Stimulated activated CD4-positive, alpha-beta T cell treated with anti-CD3 and anti-CD28 coated beads, TNF-alpha, amount 100 ng/mL, for 48 hours (primary cell): ENCODE measurements around the gene TRAPPC3.
A peak's percentile ranks its signal among the peaks of the same experiment; 100 is the strongest.

ENCODE experiments used
- DNase-seq, 3 donors: peaks; one replicate each; pipeline ENCODE4 v3.0.0-alpha.2; 2020; ENCODE audit warnings: low read depth in 3 of 3

Gene TRAPPC3

DNA sequence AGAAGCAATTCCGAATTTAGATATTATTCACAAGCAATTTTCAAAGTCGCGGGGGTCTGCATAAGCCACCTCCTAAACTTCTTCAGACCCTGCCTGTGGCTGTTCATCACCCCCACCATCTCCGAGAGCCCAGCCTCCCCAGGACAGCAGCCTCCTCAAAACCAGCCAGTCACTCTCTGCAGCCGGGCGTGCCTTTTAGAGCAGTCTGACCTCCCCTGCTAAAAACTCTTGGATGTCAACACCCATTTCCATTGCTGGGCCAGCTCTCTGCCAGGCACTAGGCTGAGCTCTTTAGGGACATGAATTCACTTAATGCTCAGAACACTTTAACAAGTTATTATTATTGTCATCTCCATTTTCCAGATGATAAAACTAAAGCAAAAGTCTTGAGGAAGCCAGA is 48.9 kb downstream of the TRAPPC3 start:
- DNase-seq = no peak

DNA sequence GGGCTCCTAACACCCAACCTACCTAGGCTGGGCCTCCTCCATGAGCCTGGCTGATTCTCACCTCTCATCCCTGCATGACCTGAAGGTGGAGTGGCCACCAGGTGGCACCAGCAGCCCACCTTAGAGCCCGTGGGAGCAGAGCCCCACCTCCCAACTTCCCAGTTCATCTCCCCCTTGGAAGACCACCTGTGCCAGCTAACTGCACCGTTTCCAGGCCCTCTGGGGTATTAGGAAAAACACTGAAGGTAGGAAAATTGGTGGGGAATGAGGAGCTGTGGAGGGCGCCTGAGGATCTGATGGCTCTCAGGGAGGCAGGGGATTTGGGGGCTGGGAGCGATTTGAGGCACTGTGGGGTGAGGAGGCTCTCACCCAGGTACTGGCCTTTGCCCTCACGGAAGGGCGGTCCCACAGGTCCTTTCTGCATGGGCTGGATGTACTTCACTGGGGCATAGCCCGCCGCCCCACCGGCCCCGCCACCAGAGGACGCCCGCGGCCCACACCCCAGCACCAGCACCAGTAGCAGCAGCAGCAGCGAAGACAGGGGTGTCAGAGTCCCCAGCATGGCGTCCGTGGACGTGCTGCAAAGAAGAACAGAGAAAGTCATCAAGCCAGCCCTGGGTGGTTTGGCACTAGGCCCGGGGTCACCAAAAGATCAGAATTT is 49.5 kb downstream of the TRAPPC3 start:
- DNase-seq = peak; percentile 51 to 80 (median 60)

DNA sequence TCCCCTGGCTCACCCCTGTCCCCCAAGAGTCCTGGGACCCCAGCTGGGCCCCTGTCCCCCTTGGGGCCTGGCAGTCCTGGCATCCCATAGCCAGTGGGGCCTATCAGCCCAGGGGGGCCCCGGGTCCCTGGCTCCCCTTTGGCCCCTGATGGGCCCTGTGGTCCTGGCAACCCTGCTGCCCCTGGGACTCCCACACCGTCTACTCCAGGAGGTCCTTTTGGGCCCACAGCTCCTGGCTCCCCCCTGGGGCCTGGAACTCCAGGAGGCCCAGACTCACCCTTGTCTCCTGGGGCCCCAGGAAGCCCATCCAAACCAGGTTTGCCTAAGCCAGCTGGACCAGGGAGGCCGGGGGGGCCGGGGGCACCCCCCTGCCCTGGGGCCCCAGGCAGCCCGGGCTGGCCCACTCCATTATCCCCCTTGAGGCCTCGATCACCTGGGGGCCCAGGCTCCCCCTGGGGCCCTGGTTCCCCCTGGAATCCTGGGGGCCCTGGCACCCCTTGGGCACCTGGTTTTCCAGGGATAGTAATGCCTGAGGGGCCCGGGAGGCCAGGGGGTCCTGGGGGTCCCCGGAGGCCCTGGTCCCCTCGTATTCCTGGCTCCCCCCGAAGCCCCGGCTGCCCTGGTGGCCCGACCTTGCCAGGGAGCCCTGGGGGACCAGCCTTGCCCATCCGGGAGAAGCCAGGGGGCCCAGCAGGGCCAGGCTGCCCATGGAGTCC is 50.5 kb downstream of the TRAPPC3 start:
- DNase-seq = no peak

DNA sequence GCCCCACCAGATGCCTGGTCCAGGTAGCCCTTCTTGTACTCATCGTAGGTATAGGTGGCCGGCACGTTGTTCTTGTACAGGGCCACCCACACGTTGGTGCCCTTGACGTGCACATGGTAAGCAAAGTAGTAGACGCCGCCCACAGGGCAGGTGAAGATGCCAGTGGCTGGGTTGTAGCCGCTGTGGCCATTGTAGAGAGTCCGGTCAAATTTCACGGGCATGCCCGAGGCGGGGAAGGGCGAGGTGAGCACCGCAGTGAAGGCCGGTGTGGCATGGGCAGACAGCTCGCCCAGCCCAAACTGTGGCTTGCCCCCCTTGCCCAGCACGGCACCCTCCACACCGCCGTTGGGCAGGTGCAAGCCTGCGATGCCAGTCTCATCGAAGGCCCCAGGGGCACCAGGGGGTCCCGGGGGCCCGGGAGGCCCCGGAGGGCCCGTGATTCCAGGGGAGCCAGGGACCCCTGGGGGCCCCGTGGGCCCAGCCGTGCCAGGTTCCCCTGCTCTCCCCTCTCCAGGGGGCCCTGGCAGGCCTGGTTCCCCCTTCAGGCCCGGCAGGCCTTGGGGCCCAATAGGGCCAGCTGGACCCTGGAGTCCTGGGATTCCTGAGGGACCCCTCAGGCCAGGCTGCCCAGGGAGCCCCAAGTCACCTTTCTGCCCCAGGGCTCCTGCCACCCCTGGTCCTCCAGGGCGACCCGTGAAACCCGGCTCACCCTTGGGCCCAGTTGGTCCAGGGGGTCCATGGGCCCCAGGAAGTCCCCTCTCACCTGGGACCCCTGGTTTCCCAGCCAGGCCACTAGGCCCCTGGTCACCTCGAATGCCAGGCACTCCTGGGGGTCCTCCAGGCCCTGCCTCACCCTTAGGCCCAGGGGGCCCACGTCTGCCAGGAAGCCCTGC is 51.3 kb downstream of the TRAPPC3 start:
- DNase-seq = no peak

DNA sequence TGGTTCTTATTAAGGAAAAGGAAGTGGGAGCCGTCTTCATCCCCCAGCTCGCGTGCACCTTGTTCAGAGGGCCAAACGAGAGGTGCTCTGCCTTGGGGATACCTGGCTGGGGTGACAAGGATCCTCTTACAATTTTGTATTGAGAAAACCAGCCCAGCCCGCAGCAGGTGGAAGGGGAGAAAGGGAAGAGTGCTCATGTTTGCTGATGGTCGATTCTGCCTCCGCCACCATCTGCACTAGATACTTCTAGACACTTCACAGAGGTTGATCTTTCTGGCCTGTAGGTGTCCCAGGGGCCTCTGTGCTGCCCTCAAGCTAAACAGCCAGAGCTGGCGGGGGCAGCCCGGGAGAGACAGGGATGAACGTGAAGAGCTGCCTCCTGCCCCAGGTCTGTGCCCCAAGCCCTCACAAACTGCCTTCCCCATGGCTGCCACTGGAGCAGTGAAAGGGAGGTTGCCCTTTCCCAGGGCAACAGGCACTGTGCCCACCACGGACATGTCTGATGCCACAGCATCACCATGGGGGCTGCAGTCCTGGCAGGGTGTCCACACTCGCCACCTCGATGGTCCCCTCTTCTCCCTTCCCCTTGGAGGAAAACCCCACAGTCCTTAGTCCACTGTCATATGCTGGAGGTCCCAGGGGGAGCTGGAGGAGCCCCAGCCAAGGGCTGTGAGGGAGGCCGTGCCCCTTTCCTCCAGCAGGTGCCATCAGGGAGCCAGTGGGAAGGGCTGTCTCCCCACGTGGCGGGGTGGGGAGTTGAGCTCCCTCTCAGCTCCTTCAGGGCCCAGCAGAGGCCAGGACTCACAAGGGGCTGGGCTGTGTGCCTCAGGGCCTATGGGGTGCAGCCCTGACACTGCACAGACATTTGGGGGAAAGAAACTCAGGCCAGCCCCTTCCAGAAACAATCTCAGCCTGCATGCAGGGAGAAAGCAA is 52.5 kb downstream of the TRAPPC3 start:
- no peak for DNase-seq

DNA sequence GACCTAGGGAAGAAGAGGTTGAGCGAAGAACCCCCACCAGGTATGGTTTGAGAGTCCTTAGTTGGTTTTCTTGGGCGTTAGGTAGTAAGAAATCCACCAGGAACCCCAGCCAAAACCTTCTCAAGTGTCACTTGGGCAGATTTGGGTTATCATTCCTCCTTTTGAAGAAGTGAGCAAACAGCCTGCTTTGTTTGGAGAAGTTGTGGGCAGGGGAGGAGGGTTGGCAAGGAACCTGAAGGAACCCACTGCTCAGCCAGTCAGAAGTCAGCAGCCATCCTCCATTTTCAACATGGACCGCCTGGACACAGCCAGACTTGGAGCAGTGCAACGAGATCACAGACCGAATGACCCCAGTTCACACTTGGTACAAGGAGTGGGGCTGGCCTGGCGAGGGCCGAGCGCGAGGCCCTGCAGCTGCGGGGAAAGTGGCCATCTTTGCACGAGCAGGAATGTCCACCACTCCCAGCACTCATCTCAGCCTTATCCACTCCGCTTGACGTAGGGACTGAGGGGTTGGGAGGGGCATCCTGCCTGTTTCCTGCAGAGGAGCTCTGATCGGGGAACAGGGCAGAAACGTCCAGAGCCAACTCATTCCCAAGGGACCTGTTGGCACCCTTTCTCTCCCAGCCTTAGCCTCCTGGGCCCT is 53.4 kb downstream of the TRAPPC3 start:
- DNase-seq = no peak

DNA sequence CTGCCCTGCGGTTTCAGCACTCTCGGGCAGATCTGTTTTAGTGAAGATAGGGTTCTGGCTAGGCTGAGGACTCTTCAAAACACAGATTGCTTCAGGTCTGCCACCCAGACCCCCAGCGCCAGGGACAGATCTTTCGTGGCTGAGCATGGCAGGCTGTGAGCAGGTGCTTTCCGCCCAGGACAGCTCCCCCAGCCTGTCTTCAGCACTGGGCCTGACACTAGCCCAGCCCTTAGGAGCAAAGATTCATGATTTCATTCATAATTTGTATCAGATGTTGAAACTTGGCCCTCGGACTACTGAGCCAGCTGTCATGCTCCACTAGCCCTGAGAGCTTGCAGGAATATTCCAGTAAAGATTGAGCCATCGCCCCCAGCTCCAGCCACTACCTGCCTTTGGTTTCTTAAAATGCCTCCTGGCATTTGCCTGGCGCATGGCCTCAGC is 54.6 kb downstream of the TRAPPC3 start:
- DNase-seq = no peak

DNA sequence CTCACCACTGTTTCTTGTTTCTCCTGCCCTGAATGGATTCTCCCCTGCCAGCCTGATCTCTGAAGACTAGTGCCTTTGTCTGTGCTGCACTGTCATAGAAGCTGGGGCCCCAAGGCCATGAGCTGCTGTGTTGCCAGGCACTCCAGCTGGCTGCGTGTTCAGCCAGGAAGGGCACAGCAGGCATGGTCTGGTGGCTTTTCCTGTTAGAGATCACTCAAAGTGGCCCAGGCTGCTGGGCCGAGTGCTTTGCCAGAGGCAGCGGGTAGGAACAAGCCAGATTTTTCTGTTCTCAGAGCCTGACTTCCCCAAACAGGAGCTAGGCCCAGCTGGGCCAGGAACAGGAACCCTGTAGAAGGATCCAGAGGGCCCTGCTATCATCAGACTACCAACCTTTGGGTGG is 55.4 kb downstream of the TRAPPC3 start:
- DNase-seq = no peak

DNA sequence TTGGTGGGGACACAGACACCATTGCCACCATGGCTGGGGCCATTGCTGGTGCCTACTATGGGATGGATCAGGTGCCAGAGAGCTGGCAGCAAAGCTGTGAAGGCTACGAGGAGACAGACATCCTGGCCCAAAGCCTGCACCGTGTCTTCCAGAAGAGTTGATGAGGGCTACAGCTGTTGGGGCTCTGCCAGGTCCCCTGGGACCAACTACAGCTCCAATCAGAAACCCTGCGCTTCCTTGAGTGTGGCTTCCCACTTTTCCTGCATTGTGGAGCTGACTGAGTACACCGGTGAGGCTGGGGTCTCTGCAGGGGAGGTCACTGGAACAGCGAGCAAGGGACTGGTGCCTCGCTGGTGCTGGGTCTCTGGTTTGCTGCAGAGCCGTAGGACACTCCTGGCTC is 56.1 kb downstream of the TRAPPC3 start:
- DNase-seq = no peak

DNA sequence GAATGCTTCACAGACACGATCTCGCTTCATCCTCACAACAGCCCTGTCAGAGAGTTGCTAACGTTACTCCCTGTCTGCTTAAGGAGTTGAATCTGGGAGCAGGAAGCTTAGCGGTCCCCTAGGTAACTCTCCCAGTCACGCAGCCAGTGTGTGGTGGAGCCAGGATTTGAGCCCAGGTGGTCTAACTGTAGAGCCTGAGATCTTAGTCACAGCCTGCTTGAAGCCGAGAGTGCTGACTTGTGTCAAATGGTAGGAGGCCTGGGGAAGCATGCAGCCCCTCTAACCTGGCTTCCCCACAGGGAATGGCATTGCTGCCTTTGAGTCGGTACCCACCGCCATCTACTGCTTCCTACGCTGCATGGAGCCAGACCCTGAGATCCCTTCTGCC is 56.5 kb downstream of the TRAPPC3 start:
- no peak for DNase-seq

DNA sequence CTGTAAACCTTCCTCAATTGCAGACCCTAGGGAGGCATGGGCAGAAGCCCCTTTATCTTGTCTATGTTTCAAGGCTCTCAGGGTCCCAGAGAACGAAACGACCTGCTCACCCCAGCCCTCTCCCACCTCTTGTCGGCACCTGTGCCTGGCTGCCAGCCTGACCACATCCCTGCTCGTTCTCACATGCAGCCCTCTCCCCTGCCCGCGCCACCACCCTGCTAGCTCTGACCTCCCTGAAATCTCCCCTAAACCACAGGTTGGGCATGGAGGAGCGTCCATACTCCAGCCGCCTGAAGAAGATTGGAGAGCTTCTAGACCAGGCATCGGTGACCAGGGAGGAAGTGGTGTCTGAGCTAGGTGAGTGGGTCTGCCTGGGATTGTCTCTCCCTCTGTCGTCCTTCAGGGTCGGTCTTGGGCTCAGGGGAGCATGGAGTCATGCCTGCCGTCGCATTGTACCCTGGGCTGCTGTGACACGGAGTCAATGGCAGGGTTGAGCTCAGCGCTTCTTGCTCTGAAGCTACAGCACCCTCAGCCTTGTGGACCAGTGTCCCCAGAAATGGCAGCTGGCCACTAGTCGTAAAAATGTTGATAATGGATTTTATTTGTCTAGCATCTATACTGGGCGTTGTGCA is 57.0 kb downstream of the TRAPPC3 start:
- DNase-seq = no peak

DNA sequence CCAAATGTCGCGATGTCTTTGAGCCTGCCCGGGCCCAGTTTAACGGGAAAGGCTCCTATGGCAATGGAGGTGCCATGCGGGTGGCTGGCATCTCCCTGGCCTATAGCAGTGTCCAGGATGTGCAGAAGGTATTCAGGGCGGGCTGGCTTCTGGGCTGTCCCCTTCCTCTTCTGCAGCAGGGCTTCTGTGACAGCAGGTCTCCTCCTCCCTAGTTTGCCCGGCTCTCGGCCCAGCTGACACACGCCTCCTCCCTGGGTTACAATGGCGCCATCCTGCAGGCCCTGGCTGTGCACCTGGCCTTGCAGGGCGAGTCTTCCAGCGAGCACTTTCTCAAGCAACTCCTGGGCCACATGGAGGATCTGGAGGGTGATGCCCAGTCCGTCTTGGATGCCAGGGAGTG is 57.6 kb downstream of the TRAPPC3 start:
- no peak for DNase-seq

DNA sequence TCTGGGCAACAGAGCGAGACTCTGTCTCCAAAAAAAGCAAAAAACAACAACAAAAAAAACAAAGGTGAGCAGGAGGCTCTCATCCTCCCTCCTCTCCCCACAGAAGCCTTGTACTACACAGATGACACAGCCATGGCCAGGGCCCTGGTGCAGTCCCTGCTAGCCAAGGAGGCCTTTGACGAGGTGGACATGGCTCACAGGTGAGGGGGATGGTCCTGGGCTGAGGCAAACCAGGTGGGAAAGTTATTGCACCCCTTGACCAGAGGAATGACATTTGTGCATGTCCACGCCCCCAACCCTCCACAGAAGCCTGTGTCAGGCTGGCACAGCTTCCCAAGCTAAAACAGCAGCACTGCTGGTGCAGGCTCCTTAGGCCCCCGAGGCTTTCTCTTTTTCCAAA is 58.1 kb downstream of the TRAPPC3 start:
- DNase-seq = no peak

DNA sequence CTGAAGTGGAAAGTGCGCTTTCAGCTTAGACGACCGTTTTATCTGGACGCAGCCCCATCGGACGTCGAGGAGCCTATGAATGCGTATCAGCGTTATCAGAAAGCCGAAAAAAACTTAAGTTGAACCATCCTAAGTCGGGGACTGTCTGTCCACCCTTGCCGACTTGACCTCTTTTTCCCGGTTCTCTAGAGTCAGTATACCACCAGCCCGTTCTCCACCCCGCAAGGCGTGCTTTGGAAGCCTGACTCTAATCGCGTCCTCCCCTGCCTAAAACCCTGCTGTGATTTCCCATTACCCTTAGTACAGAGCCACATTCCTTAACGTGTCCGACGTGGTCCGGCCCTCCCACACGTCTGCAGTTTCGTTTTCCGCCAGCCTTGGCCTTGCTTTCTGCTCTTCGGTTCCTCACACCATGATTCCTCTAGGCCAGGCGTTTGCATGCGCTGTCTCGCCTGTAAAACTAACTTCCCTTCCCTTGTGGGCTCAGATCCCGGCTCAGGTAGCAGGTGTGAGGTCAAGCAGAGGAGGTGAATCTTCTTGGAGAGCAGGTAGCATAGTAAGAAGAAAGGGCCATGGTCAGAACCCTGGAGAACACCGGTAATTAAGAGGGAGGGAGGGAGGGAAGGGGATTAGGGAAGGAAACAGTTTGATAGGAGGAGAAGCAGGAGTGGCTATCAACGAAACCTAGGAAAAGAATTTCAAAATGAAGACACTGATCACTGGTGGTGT is 59.7 kb downstream of the TRAPPC3 start:
- DNase-seq = no peak

DNA sequence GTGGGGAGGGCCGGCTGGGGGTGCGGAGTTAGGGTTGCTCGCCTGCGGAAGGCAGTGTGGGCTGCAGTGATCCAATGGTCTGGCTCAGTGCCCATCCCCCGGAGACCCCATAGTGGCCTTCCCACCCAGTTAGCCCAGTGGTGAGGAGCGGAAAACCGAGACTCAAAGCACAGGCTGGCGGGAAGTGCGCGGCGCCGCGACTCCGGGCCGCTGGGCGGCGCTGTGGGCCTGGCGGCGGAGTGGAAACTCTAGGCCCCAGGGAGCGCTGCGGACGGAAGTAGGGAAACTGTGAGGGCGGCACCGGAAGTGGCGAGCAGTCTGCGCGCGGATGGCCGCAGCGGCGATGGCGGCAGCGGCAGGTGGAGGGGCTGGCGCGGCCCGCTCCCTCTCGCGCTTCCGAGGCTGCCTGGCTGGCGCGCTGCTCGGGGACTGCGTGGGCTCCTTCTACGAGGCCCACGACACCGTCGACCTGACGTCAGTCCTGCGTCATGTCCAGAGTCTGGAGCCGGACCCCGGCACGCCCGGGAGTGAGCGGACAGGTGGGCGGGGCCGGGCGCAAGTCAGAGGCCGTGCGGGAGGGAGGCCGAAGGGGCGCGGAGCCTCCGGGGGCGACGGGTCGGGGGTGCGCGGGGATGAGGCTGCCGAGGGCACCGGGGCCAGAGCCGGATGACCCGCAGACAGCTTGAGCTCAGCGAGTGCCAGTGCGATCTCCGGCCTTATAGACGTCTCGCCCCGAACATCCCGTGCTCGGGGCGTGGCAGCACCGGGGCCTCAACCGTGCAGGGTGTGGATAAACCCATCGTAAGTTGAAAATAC is 60.5 kb downstream of the TRAPPC3 start, which contains the start of gene ADPRS:
ADPRS (plus strand) TSS at position 316 of the 816 bp plus-strand sequence; CDS start at position 329, 13 bp downstream.
- DNase-seq = peak; percentile 85 to 88 (median 85)

DNA sequence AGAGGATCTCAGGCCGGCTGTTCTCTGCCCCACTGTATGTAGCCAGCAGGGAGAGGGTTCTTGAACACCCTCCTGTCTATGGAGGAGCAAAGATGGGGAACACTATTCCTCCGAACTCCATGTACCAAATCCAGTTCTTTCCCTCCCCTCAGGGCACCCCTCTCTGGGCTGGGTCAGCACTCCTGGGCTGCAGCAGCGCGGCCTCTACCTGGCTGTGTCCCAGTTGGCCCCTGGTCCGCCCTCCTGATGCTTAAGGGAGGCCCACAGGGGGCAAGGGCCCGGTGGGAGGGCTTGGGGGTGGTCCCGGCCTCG is 61.1 kb downstream of the TRAPPC3 start:
- no peak for DNase-seq

DNA sequence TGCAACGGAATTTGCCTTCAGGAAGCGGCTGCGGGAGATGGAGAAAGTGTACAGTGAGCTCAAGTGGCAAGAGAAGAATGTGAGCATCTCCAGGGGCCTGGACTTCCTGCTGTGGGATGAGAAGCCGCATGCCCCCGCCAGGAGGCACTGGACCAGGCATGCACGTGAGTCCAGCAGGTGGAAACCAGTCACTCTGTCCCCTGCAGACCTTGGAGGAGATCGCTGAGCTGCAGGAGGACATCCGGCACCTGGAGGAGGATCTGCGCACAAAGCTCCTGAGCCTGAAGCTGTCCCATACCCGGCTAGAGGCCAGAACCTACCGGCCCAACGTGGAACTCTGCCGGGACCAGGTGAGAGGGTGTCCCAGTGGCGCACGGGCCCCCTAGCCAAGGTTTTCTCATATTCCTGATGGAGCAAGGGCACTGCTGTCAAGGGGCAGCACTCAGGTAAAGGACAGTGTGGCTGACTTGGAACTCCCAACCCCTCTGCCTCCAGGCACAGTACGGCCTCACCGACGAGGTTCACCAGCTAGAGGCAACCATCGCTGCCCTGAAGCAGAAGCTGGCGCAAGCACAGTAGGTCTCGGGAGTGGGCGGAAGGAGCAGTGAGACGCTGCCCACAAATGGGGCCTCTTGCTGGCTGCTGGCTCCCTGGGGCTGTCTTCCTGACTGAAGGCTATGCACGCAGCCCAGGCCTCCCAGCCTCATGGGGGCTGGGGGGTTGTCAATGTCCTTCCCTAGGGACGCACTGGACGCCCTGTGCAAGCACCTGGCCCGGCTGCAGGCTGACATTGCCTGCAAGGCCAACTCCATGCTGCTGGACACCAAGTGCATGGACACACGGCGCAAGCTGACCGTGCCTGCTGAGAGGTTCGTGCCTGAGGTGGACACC is 61.8 kb downstream of the TRAPPC3 start:
- no peak for DNase-seq
